GM13977 (cell line): Measurements from ENCODE around the gene RASAL2.
"Not testable (repeated sequence)": the region's sequence is repeated elsewhere in the genome, so short reads cannot be mapped to it uniquely, and the experiment has no call there.

Source experiments
- DNase-seq: peaks from one replicate; pipeline ENCODE4 v3.0.0; 2012; ENCODE audit warnings: low spot score
- CTCF ChIP-seq: IDR thresholded peaks from 2 replicates; pipeline ENCODE4 v1.5.1; 2012; ENCODE audit warnings: mild to moderate bottlenecking, control low read depth; ENCODE audit not compliant: insufficient read depth; ENCODE audit errors: extremely low read depth, missing control alignments
- in situ Hi-C: fragments of 300-500 bp; cut with MboI; formaldehyde crosslinking; loops from one replicate; pipeline ENCODE4 v1.12.0; 2022; ENCODE audit warnings: low sequenced_read_pairs, low pct_unique_long_range_greater_than_20kb, mixed read lengths, inconsistent platforms; ENCODE audit not compliant: unreplicated experiment

Gene RASAL2

GRCh38 chr1:178500936-178501554 is 407.1 kb downstream of the RASAL2 start:
- in situ Hi-C loops, result loop anchor here (25.0 kb wide), 1 partner anchor 164 kb away; no protein-coding TSS in a partner anchor
- no peak for DNase-seq
- peak; percentile 7 for TF ChIP-seq CTCF

- peak; percentile 87 for DNase-seq
- TF ChIP-seq CTCF, result peak; percentile 92
- in situ Hi-C loops, result loop anchor here (25.0 kb wide), 1 partner anchor 165 kb away; no protein-coding TSS in a partner anchor
Measured at GRCh38 chr1:178501705-178502329, 407.9 kb downstream of the RASAL2 start.

- in situ Hi-C loops, result loop anchor here (25.0 kb wide), 1 partner anchor 165 kb away; no protein-coding TSS in a partner anchor
- TF ChIP-seq CTCF, result peak; percentile 6
- no peak for DNase-seq
Measured at GRCh38 chr1:178502330-178502714, 408.4 kb downstream of the RASAL2 start.

- in situ Hi-C loops, result loop anchor here (25.0 kb wide), 1 partner anchor 166 kb away; no protein-coding TSS in a partner anchor
- TF ChIP-seq CTCF, result no peak
- no peak for DNase-seq
Measured at GRCh38 chr1:178502856-178503255, 409.0 kb downstream of the RASAL2 start.

- DNase-seq, result not testable (repeated sequence)
- in situ Hi-C loops, result loop anchor here (25.0 kb wide), 1 partner anchor 166 kb away; no protein-coding TSS in a partner anchor
Measured at GRCh38 chr1:178503316-178503715, 409.4 kb downstream of the RASAL2 start.

GRCh38 chr1:178503849-178504248 is 409.9 kb downstream of the RASAL2 start:
- in situ Hi-C loops, result loop anchor here (25.0 kb wide), 1 partner anchor 167 kb away; no protein-coding TSS in a partner anchor
- TF ChIP-seq CTCF, result no peak

GRCh38 chr1:178504286-178504685 is 410.4 kb downstream of the RASAL2 start:
- DNase-seq, result no peak
- in situ Hi-C loops, result loop anchor here (25.0 kb wide), 1 partner anchor 167 kb away; no protein-coding TSS in a partner anchor
- TF ChIP-seq CTCF, result no peak

More at GRCh38 chr1:178503849-178504248, 409.9 kb downstream of the RASAL2 start:
- DNase-seq, result no peak
